ENCODE measurements around the gene PHF2. TPM values are rescaled to one million over a fixed set of nuclear protein-coding genes. Genes with fewer than 3 reads are reported as not detected.

Gene PHF2
- total RNA-seq, 6 experiments from 2014 or later = 15.4 to 17.5 (median 16.6) TPM

DNA sequence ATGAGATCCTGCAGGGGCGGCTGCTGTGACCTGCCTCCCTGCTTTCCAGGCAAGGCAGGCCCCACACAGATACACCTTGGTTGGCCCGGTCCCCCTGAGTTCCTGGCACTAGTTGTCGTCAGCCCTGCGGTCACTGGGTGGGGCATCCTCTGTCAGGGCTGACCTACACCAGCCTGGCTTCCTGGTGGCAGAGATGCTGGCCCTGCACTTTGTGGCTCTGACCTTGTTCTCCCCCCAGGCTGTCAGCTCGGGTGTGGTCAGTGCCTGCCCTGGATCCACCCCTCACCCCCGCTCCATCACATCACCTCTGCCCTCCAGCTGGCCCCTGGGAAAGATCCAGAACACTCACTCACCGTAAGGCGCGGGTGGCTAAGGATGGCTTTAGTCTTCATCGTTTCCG lies 74.1 kb downstream of the PHF2 start:
- Mint-ChIP-seq H3K4me3 (no peak overlapping the region), H3K36me3 (ENCODE audit: low read depth) (peaks cover 5% of the 10 kb centered on the region), H3K27me3 (ENCODE audit: insufficient read depth) (peaks cover 3% of the 10 kb centered on the region), H3K9me3 (no peaks in the 10 kb centered on the region), H3K27ac (no peak overlapping the region), H3K4me1 (ENCODE audit: low read depth) (no peaks in the 10 kb centered on the region)
- DNase-seq = no peak
- TF ChIP-seq, protein P1, sequence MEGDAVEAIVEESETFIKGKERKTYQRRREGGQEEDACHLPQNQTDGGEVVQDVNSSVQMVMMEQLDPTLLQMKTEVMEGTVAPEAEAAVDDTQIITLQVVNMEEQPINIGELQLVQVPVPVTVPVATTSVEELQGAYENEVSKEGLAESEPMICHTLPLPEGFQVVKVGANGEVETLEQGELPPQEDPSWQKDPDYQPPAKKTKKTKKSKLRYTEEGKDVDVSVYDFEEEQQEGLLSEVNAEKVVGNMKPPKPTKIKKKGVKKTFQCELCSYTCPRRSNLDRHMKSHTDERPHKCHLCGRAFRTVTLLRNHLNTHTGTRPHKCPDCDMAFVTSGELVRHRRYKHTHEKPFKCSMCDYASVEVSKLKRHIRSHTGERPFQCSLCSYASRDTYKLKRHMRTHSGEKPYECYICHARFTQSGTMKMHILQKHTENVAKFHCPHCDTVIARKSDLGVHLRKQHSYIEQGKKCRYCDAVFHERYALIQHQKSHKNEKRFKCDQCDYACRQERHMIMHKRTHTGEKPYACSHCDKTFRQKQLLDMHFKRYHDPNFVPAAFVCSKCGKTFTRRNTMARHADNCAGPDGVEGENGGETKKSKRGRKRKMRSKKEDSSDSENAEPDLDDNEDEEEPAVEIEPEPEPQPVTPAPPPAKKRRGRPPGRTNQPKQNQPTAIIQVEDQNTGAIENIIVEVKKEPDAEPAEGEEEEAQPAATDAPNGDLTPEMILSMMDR (IDR thresholded peaks at IDR 0.05) = no peak

- TF ChIP-seq, protein P1 (IDR thresholded peaks at IDR 0.05) = no peak
- H3K4me1 Mint-ChIP-seq (ENCODE audit: low read depth) = no peaks in the 10 kb centered on the region
- H3K27ac Mint-ChIP-seq = no peak overlapping the region
- H3K27me3 Mint-ChIP-seq (ENCODE audit: insufficient read depth) = peaks cover 3% of the 10 kb centered on the region
- peaks cover 5% of the 10 kb centered on the region for H3K36me3 Mint-ChIP-seq (ENCODE audit: low read depth)
- DNase-seq = no peak
- no peak overlapping the region for H3K4me3 Mint-ChIP-seq
- no peaks in the 10 kb centered on the region for H3K9me3 Mint-ChIP-seq
These were observed 75.2 kb downstream of the PHF2 start for GRCh38 chr9:93651521-93651950.

DNA sequence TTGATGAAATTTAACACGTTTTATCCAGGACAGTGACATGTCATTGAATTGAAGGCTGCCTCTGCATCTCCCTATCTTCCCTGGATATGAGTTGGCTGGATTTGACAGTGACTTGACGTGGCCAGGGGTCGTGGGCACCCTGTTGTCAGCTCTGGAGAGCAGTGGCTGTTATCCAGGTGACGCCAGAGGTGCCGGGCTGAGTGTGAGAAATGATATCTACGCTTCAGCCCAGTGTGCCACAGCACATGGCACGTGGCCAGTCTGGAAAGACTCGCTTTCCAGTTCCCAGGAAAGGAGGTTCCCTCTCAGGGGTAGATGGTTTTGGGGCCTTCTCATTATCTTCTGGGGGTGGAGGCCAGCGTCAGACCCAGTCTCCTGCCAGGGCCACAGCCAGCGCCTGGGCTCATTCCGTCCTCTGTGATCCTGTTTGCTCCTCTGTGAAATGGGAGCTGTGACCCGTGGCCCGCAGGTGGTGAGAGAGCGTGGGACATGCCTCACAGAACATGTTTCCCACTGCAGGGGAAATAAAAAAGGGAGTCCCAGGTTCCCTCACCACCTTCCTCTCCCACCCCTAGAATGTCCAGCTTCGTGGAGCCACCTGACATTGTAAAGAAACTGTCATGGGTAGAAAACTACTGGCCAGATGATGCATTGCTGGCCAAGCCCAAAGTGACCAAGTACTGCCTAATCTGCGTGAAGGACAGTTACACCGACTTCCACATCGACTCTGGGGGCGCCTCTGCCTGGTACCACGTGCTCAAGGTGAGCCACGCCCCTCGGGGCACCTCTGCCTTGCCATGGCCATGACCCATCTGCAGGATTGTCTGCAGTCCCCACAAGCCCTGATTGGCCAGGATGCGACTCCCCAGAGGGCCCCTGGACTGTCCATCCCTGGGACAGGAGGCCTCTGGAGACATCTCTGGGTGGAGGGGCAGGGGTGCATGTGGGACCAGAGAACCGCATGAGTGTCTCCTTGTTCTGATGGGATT lies 76.5 kb downstream of the PHF2 start:
- no peaks in the 10 kb centered on the region for H3K9me3 Mint-ChIP-seq
- H3K27me3 Mint-ChIP-seq (ENCODE audit: insufficient read depth) = peaks cover 3% of the 10 kb centered on the region
- no peak for DNase-seq
- H3K4me3 Mint-ChIP-seq = no peak overlapping the region
- TF ChIP-seq, protein P1 (IDR thresholded peaks at IDR 0.05) = no peak
- no peaks in the 10 kb centered on the region for H3K4me1 Mint-ChIP-seq (ENCODE audit: low read depth)
- peaks cover 5% of the 10 kb centered on the region for H3K36me3 Mint-ChIP-seq (ENCODE audit: low read depth)
- no peak overlapping the region for H3K27ac Mint-ChIP-seq

GRCh38 chr9:93653760-93654159 lies 77.4 kb downstream of the PHF2 start:
- no peak for DNase-seq
- Mint-ChIP-seq H3K27me3 (ENCODE audit: insufficient read depth) (peaks cover 3% of the 10 kb centered on the region), H3K27ac (no peak overlapping the region), H3K9me3 (no peaks in the 10 kb centered on the region), H3K4me1 (ENCODE audit: low read depth) (no peaks in the 10 kb centered on the region), H3K36me3 (ENCODE audit: low read depth) (peaks cover 5% of the 10 kb centered on the region), H3K4me3 (no peak overlapping the region)
- TF ChIP-seq, protein P1 (IDR thresholded peaks at IDR 0.05) = no peak

- no peak overlapping the region for H3K4me3 Mint-ChIP-seq
- no peaks in the 10 kb centered on the region for H3K4me1 Mint-ChIP-seq (ENCODE audit: low read depth)
- no peak overlapping the region for H3K27ac Mint-ChIP-seq
- H3K27me3 Mint-ChIP-seq (ENCODE audit: insufficient read depth) = peaks cover 2% of the 10 kb centered on the region
- no peak for DNase-seq
- H3K9me3 Mint-ChIP-seq = no peaks in the 10 kb centered on the region
- peaks cover 5% of the 10 kb centered on the region for H3K36me3 Mint-ChIP-seq (ENCODE audit: low read depth)
- TF ChIP-seq, protein P1 (IDR thresholded peaks at IDR 0.05) = no peak
These were observed 78.1 kb downstream of the PHF2 start for GRCh38 chr9:93654351-93654961.

Data from HFFc6 (cell line).